GM08714 (cell line): Measurements from ENCODE around the gene ATL2.
"Not testable (repeated sequence)": the region's sequence is repeated elsewhere in the genome, so short reads cannot be mapped to it uniquely, and the experiment has no call there.

Source experiments
- H3K4me3 ChIP-seq: fragments of 200-500 bp; sonication (Bioruptor generic); 2 replicates; pipeline ENCODE4 v1.5.1; 2014; ENCODE audit warnings: mild to moderate bottlenecking, low read length, inconsistent platforms
- ZNF274 ChIP-seq: IDR thresholded peaks from 2 replicates; pipeline ENCODE4 v1.6.1; 2012; ENCODE audit warnings: mild to moderate bottlenecking, low read depth, low read length

The ATL2 gene

GRCh38 chr2:38281095-38281742, 95.9 kb downstream of the ATL2 start:
- TF ChIP-seq ZNF274: no peak
- no peak overlapping the region for H3K4me3 ChIP-seq

GRCh38 chr2:38279201-38279600, 97.9 kb downstream of the ATL2 start:
- H3K4me3 ChIP-seq: no peak overlapping the region
- TF ChIP-seq ZNF274: no peak

GRCh38 chr2:38278117-38278438, 99.0 kb downstream of the ATL2 start:
- H3K4me3 ChIP-seq: not testable (repeated sequence)

- TF ChIP-seq ZNF274: no peak
- no peak overlapping the region for H3K4me3 ChIP-seq
Observed at GRCh38 chr2:38277245-38278116, 99.6 kb downstream of the ATL2 start.

GRCh38 chr2:38274286-38275276, 102.5 kb downstream of the ATL2 start:
- no peak overlapping the region for H3K4me3 ChIP-seq
- TF ChIP-seq ZNF274: no peak

GRCh38 chr2:38271697-38272096, 105.4 kb downstream of the ATL2 start:
- TF ChIP-seq ZNF274: no peak
- no peak overlapping the region for H3K4me3 ChIP-seq

- TF ChIP-seq ZNF274: no peak
- no peak overlapping the region for H3K4me3 ChIP-seq
Observed at GRCh38 chr2:38269421-38269820, 107.7 kb downstream of the ATL2 start.

- no peak overlapping the region for H3K4me3 ChIP-seq
- TF ChIP-seq ZNF274: no peak
Observed at GRCh38 chr2:38268691-38269327, 108.3 kb downstream of the ATL2 start.

- no peak overlapping the region for H3K4me3 ChIP-seq
- no peak for TF ChIP-seq ZNF274
Observed at GRCh38 chr2:38268001-38268400, 109.1 kb downstream of the ATL2 start.

GRCh38 chr2:38267270-38267925, 109.7 kb downstream of the ATL2 start:
- no peak overlapping the region for H3K4me3 ChIP-seq
- no peak for TF ChIP-seq ZNF274

- H3K4me3 ChIP-seq: no peak overlapping the region
- no peak for TF ChIP-seq ZNF274
Observed at GRCh38 chr2:38266382-38267061, 110.6 kb downstream of the ATL2 start.

- no peak for TF ChIP-seq ZNF274
- H3K4me3 ChIP-seq: no peak overlapping the region
Observed at GRCh38 chr2:38265461-38265860, 111.6 kb downstream of the ATL2 start.
